CD1c-positive myeloid dendritic cell (primary cell): ENCODE measurements around the gene ADGRB3.
"Not testable (repeated sequence)": the region's sequence is repeated elsewhere in the genome, so short reads cannot be mapped to it uniquely, and the experiment has no call there.

Experiments used
- DNase-seq: peaks from one replicate; pipeline ENCODE4 v3.0.0-alpha.2; 2016; ENCODE audit errors: extremely low spot score

ADGRB3 gene

DNA sequence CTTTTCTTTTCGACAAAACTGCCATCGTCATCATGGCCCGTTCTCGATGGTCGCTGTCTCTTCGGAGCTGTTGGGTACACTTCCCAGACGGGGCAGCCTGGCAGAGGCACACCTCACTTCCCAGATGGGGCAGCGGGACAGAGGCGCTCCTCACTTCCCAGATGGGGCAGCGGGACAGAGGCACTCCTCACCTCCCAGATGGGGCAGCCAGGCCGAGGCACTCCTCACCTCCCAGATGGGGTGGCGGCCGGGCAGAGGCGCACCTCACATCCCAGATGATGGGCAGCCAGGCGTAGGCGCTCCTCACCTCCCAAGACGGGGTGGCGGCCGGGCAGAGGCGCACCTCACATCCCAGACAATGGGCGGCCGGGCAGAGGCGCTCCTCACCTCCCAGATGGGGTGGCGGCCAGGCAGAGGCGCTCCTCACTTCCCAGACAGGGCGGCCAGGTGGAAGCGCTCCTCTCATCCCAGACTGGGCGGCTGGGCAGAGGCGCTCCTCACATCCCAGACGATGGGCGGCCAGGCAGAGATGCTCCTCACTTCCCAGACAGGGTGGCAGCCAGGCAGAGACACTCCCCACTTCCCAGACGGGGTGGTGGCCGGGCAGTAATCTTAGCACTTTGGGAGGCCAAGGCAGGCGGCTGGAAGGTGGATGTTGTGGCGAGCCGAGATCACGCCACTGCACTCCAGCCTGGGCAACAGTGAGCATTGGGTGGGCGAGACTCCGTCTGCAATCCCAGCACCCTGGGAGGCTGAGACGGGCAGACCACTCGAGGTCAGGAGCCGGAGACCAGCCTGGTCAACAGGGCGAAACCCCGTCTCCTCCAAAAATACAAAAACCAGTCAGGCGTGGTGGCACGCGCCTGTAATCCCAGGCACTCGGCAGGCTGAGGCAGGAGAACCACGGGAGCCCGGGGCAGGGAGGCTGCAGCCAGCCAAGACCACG, 486.7 kb downstream of the ADGRB3 start:
- not testable (repeated sequence) for DNase-seq

DNA sequence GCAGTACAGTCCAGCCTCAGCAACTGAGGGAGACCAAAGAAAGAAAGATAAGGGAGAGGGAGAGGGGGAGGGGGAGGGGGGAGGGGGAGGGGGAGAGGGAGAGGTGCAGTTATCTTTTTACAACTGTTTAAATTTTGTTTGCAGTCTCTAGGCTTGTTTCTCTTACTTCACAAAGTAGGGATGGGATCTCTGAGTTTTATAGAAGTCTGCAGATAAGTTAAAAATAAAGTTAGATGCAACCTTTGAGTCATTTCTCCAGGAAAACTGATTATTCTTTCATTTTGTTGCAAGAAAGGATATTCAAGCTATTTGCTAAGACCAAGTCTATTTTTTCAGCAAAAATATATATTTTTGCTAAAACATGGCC, 487.3 kb downstream of the ADGRB3 start:
- DNase-seq: no peak

DNA sequence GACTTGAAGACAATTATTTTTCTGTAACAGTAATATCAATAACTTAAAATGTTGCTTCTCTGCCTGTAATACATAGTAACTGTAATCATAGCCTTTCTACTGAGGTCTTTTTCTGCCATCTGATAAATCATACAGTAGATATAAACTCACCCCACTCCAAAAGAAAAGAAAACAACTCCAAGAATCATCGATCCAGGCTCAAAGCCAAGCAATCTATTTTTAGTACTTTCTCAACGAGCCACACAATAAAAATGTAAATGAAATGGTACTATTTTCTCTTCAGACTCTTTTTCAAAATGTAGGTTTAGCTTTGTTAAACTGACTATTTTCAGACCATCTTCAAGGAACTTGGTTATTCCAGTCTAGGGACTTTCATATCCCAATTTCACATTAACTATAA, 493.3 kb downstream of the ADGRB3 start:
- DNase-seq: no peak

DNA sequence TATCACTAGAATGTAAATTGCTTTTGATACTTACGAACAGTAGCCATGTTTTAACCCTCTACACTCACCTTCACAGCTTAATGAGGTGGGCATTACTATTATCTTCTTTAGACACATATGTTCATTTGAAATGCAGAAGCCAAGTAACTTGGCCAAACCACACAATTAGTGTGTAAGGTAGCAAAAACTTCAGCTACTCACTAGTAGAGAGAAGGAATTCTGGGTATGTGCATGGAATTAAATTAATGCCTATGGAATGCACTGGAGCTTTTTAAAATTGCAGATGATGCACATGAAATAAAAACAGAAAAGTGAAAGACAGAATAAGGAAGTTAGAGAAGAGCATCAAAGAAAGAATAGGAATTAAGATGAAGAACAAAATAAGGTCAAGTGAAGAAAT, 494.0 kb downstream of the ADGRB3 start:
- no peak for DNase-seq

DNA sequence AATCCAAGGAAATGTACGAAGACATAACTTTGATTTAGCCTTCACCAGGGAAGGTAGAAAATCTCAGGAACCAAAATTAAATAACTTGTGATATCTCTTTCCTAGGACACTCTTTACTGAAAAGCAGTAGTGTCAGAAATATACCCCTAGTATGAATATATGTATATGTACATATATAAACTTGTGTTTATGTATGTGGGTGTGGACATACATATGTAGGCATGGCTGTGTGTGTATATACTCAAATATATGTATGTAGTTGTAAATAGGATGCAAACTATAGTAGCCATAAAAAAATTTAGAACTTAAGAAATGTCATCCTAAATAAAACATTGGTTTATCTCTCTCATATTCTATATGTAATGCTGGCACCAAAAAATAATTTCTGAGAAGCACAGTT, 500.8 kb downstream of the ADGRB3 start:
- DNase-seq: no peak

DNA sequence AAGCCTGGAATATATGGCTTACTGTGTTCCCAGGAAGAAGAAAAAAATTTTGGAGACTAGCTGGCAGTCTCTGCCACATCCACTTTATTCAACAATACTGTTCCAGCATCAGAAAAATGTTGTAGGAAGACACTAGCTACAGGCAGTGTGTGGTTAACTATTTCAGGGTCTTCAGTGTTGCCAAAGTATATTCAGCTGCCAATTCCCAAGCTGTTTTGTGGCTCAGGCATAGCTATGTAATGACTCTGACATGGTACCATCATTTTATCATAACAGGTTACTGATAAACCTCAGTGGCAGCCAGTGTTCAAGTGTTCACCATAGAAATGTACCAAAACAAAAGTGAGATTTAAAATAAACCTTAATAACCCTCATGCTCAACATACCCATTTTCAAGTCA, 503.1 kb downstream of the ADGRB3 start:
- no peak for DNase-seq

DNA sequence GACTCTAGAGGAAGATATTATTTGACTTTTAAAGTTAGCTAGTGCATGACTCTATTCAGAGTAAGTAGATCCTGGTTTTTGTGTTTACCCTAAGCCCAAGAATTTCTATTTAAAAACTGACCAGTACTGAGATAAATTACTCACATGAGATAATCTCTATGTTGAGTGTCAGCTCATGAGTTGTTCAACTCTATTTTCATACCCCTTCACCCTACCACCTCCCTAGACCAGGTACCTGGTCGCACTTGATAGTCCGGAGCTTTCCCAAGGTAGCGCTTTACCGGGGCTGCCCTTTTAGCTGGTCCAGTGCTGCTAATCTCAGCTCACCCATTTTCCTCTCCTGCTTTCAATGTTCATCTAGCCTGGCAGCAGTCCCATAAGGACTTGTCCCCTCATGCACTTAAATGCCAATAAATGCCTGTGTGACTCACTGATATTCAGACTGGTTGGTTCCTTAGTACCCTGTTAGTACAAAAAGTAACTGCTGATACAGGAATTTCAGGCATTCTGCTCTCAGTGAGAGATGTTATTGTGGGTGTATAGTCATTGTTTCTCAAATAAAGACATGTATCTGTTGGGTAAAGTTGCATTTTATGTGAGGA, 503.9 kb downstream of the ADGRB3 start:
- no peak for DNase-seq

DNA sequence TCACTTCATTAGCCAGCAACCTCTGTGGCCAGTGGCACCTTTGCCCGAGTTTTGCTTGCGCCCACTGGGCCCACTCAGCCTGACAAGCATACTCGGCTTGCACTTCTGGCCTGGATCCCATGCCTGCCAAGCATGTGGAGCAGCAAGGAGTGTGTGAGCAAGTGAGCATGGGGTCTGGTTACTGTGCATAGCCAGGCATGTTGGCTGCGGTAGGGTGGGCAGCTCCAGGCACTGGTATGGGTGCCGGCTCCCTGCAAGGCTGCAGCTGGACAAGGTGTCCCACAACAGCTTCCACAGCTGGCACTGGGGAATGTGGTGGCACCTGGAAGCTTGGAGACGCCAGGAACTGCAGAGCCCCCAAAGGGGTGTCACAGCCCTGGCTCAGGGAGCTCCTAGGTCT, 510.0 kb downstream of the ADGRB3 start:
- DNase-seq: no peak

DNA sequence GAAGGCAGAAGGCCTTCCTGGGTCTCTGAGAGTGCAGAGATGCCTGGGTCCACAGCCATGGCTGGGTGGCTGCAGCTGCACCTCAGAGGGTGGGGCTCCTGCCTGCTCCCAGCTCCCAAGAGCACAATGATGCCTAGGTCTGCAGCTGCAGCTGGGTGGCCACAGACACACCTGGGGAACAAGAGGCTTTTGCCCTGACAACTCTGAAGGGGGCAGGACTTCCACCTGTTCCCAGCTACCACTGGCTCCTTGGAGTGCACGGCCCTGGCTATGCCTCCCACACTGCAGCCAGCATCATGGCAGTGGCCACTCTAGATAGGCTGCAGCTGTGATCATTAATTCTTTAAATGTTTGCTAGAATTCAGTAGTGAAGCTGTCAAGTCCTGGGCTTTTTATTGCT, 511.3 kb downstream of the ADGRB3 start:
- no peak for DNase-seq

DNA sequence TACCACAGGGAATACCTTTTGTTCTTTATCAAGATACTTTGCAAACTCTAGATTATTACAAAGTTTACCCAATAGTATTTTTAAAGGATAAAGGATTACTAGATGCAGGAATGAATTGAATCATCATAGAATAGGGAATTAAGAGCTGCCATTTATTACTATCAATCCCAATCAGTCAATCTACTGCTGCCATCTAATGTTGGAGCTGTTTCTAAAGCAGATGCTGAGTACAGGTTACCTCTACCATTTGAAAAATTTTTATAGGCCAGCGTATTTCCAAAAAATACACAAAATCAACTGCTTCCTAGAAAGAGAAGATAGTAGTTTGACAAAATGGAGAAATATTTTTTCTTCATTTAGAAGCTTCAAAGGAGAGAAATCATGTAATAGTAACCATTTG, 520.4 kb downstream of the ADGRB3 start:
- no peak for DNase-seq

DNA sequence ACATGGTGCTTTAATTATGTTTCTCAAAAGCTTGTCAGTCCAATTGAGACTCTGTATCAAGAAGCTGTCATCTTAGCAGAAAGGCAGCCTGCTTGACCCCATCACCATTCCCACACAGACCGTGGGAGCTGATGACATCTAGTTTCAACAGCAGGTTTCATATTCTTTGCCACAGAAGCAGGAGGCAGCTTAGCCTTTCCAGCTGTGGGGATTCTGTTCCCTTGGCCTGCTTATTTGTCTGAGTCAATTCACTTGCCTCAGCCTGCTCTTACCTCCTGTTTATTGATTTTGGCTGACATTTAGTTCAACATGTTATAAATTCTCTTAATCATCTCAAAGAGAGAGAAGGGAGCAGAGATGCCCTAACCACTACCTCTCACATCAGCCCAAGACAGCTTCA, 527.7 kb downstream of the ADGRB3 start:
- DNase-seq: no peak

DNA sequence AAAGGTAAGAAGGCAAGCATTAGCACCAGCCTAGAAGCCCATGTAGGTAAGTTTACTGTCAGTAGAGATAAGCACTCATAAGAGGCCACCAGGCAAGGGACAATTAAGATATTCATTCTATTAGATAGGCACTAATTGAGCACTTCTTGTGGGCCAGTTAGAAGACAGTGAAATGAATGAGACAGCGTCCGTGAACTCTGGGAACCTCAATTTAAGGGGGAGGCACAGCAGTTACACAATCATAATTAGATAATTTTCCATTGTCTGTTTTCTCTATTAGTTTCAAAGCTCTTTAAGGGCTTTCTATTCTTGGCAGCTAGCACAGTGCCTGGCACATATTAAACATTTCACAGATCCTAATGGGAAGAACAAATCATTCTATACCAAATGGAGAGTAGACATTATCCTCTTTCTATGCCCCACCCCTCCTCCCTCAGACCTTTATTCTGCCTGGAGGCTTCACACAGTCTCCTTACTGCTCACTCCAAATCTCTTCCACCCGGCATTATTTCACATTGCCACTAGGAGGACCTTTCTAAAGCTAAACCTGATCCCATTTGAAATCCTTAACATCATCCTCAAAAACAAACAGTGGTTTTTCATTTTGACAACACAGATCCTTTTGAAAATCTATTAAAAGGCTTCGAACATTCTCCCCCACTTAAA, 529.6 kb downstream of the ADGRB3 start:
- no peak for DNase-seq

DNA sequence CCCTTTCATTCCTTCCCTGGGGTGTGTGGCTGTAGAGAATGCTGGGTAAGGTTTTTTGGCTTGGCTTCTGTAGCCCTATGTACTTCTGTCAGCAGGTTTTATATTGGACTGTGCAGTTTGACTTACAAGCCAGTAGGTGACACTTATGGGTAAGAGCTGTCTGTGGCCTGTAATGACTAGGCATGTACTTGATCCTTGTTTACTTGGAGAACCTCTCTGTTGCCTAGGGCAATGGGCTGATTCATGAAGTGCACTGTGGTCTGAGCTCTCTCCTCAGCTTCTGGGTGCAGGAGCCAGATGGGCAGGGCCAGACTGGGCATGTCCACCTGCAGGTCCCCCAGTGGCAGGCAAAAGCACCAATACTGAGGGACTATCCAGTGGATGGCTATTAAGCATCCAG, 544.6 kb downstream of the ADGRB3 start:
- no peak for DNase-seq

DNA sequence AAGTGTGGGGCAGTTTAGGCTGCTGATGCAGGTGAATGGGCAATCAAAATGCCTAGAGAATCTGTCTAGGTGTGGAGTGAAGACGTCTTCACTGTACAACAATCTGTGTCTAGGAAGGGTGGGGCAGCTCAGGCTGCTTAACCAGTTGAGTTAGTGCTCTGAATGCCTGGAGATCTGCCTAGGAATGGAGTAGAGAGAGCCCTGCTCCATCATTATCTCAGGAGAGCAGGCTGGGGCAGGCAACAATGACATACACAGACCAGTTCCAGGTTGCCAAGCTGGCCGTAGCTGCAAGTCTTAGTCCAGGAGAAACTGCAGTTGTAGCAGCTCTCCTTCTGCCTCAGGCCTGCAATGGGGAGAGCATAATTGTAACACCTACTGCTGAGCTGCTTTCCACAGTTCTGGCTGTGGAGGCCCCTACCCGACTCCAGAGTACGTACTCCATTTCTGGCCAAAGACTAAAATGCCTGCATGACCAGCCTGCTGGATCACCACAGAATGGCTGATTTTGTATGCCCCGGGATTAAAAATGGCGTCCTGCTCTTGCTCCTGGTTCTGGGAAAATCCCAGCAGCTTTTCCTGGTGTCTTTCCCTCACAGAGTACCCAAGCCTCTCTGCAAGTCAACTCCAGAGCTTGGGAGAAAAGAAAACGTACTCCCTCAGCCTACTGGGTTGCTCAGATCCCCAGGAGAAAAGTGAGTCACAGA, 545.4 kb downstream of the ADGRB3 start:
- DNase-seq: no peak

DNA sequence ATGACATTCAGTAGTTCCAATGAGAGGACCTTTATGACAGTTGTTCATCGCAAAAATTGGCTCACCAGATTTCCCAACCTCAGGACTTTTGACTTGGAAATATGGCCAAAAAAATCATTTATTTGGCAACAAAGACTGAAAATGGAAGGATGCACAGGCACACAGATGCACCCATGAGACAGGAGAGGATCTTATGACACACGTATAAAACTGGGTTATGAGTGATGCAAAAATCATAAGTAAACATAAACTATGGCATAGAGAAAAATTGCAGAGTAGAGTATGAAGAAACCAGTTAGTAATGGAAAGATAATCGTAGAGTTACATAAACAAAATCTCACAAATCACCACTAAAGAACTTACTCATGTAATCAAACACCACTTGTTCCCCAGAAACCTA, 546.9 kb downstream of the ADGRB3 start:
- DNase-seq: no peak

DNA sequence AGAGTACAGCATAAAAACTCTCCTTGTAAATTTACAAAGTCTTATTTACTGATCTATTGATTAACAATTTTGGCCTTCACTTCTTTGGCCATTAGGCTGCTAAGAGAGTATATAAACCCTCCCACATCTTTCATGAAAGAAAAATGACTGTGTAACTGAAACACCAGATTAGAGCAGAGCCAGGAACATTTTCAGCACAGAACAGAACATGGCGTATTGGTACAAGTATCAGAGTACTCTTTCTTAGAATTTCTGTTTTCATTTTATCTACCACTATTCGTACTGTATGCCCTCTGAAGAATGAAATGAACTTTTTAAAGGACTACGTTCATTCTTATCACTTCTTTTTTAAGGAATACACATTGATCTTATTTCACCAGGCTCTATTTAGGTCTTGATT, 550.2 kb downstream of the ADGRB3 start:
- DNase-seq: no peak

DNA sequence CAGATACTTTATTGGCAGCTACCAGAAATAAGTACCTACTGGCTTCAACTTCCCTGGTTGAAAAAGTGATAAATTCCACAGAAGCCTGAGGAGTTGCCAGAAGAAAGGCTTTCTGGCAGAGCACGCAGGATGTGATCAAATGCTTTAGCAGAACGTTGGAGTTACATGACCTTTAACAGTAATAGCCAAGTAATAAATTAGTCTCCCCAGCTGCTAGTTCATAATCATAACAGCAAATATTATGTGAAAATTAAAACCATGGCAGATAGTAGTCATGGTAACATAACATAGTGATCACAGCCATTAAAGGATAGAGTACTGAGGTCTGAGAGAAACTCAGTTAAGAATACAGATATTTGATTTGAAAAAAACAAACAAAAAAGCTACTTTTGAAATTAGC, 567.7 kb downstream of the ADGRB3 start:
- no peak for DNase-seq

DNA sequence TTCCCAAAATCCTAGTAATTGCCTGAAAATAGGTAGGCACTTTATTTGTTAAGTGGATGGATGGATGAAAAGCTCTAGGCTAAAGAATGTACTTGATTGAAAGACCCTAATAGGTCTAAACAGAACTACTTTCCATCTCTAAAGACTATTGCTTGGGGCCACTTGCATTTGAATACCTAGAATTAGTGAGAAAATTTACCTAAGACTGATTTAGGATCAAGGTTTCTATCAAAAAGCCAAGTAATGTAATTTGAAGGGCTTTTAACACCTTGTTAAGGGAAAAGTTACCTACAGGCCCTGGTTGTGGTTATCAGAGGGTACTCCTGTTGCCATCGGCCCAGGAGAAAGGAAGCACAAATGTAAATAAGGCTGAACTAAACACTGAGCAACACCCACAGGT, 581.0 kb downstream of the ADGRB3 start:
- no peak for DNase-seq

DNA sequence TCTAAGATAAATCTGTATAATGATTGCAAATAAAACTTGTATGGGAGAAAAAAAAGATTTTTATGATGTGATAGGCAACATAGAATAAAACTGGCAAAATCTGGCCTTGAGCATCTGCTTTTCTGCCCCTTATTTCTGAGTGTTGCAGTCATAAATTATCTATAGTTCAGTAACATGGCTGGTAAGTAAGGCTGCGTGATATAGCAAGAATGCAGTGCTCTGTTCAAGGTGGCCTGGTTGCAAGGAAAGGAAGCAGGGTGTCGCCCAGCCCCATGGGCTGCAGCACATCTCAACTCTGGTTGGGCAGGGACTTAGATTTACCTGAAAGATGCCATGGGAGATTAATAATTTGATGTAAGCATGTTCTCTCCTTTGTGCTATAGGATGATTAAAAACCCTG, 582.3 kb downstream of the ADGRB3 start:
- no peak for DNase-seq

DNA sequence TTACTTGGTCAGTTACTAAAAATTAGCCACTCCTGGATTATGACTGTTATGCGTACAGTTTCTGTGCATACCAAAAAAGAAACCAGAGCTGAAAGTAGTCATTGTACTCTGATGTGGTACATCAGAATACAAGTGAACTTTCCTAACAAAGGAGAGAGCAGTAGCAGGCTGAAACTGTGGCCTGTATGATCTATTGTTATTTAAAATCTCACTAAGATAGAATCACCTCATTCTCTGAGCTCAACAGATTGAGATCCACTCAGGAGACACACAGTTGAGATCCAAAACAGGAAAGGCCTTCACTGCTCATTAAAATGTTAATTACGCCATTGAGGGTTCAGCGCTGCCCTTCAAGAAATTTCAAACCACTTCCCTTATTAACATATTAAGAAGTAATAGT, 585.3 kb downstream of the ADGRB3 start:
- no peak for DNase-seq

DNA sequence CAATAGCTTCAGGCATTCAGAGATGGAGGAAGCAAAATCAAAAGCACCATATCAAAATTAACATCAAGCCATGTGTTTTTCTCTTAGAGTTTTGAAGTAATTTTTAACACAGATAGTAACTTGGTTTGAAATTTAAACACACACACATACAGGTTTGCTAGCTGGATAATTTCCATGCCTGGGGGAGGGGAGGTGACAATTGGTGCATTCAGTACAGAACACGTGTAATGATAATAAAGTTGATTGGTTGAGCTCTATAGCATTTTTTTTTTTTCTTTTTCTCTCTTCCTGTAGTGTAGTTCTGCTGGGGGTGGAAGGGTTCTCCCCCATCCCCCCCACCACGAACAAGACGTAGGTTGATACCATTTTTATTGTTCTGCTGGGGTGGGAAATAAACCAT, 596.9 kb downstream of the ADGRB3 start:
- DNase-seq: no peak

DNA sequence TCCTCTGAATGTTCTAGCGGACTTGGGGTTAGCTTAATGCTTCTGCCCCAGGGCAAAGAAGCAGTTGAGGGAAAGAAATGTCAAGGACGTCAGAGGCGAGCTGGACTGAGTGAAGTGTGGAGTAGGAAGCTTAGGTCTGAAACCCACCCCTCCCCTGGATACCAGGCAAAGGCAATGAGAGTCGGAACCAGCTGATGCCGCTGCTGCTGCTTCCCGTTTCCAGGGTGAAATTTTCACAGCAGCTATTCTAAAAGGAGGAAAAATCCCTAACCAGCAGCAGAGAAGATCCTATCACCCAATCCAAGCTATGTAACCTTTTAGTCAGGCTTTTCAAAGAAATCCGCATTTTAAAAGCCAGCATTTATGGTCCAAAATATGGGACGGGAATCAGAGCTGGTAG, 597.4 kb downstream of the ADGRB3 start:
- no peak for DNase-seq
